HG02759 (cell line): Measurements from ENCODE around the gene LRRTM4.

Experiments
- ATAC-seq: cut with Tn5 transposase; IDR thresholded peaks from one replicate; pipeline ENCODE4 v1.9.1; 2021; ENCODE audit warnings: mild to moderate bottlenecking, moderate library complexity; ENCODE audit not compliant: unreplicated experiment

LRRTM4 gene

DNA sequence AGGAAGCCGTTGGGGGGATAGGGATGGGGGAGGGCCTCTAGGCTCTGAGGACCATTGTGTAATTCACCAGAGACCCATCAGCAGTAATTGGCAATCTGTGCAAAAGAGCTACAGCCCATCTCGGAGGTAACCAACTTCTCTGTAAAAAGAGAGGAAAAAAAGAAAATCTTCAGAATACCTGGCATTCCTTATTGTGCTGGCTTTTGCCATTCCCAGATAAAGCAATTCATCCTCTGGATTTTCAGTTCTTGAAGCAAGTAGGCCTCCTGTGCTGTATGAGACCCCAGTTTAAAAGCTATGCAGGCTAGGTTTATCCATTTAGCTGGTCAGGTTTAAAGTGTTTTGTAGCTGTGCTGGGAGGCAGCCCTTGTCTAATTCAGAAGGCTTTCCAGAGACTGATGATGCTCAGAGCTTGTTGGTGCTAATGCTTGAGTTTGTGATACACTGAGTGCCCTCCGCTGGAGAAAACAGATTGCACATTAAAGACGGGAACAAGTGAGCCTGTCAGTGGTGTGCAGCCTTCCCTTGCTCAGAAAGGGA lies at the start of gene LRRTM4:
Gene LRRTM4 (minus strand): TSS at position 446 of the 540 bp plus-strand sequence.
- ATAC-seq = no peak

DNA sequence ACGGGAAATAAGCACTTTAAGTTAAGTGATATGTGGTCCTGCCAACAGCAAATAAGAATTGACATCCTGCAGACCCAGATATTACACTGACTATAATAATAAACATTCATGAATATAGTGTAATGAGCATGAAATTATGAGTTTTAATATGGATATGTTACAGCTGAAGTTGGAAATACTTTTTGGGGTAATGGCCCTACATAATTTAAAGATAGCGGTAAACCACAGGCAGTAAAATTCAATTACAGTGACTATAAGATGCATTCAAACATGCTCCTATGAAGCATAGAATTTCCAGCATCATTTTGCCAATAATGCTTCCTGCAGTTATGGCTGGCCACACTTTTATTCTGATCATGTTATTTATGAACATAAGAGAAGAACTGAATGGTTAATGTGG lies 49.4 kb upstream of the LRRTM4 start:
- no peak for ATAC-seq

GRCh38 chr2:77567723-77568122 lies 45.5 kb upstream of the LRRTM4 start:
- no peak for ATAC-seq

DNA sequence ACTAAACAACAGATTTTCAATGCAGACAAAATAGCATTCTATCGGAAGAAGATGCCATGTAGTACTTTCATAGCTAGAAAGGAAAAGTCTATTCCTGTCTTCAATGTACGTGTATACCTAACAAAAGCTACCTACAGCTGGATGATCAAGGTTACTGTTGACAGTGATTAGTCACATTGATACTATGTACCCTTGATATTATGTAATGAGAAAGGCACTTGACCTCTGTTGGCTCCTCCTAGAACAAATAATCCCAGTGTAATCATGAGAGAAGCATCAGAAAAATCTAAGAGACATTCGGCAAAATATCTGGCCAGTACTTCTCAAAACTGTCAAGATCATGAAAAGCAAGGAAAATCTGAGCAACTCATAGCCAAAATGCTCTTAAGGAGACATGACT lies 44.4 kb upstream of the LRRTM4 start:
- no peak for ATAC-seq

- ATAC-seq = no peak
These were observed 44.0 kb upstream of the LRRTM4 start for GRCh38 chr2:77566131-77566530.

DNA sequence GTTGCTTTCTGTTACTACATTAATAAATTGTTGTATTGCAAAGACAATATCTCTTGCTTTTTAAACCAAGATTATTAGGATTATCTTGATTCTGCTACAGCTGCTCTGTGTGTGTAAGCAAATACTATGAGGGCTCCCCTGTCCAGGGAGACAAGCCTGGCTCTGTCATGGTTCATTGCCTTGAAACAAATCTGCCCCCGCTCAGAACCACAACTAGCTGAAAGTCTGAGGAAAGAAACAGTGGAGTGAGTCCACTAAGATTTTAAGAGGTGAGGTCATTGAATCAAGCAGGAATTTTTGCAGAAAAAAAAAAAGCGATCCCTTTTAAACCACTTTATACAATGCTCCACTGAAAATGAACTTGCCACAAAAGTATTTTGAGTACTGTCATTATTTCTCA lies 30.8 kb upstream of the LRRTM4 start:
- ATAC-seq = no peak

GRCh38 chr2:77538031-77538430 lies 15.9 kb upstream of the LRRTM4 start:
- no peak for ATAC-seq

DNA sequence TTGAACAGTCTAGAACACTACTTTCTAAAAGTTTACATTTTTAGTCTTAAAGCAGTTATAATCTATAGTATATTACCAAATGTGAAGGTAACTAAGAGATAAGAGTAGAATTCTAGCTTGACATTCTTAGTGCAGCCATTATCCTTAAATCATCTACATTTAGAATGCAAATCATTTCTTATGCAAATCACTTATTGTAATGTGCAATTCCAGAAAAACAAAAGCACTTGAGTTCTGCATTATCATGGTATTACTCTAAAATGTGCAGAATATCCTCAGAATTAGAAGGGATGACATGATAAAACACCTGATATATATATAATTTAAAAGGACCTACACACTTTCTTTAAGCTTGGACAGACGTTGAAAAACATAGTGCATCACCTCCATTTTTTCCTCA lies 712 bp upstream of the LRRTM4 start:
- ATAC-seq = no peak

DNA sequence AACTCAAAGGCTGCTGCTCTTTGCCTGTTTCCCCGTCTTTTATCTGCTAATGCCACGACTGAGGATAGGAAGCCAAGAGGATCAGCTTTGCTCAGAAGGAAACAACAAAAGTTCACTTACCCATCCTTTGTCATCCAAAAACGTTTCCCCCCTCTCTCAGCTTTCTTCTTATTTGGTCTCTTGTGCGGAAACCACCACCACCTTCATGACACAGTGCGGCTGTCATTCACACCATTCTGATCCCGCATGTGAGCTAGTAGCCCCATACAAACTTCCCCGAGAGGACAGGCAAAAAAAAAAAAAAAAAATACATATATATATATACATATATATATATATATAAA lies 656 bp downstream of the LRRTM4 start:
- ATAC-seq = no peak

GRCh38 chr2:77520641-77521547 lies 1.3 kb downstream of the LRRTM4 start:
- no peak for ATAC-seq

- ATAC-seq = no peak
These were observed 2.2 kb downstream of the LRRTM4 start for GRCh38 chr2:77519888-77520506.

GRCh38 chr2:77519164-77519887 lies 2.9 kb downstream of the LRRTM4 start:
- ATAC-seq = no peak

- no peak for ATAC-seq
These were observed 3.9 kb downstream of the LRRTM4 start for GRCh38 chr2:77518311-77518710.

DNA sequence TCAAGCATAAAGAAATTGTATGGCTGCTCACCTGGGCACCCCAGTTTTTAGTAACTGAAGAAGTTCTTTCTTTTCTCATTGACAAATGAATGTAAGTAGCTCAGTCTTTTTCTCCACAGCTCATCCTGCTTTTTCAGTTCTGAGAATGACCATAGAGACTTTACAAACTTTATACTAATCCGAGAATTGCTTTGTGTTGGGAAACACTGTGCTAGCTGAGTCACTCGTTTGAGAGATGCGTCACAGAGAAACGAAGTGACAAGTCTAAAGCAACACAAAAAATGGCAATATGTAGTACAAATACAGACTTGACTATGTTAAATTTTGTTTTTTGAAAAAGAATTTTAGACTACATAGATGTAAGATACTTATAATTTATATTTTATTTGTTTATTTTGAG lies 9.0 kb downstream of the LRRTM4 start:
- ATAC-seq = no peak

DNA sequence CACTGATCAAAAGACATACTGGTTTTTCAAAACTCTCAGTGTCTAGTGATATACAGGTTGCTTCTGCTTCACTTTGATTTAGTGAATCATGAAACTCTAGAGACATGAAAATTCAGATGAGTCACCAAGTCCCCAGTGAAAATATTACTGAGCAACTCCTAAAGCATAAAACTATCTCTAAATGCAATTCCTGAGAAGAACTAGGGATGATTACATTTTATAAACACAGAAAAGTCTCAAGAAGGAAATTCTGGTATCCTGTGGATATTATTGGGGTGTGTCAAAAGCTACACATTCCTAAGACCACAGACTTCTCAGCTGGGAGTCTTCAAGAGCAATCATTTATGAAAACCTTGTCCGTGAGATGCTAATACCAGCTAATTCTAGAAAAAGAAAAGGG lies 9.7 kb downstream of the LRRTM4 start:
- ATAC-seq = no peak

GRCh38 chr2:77508511-77508910 lies 13.7 kb downstream of the LRRTM4 start:
- ATAC-seq = no peak

- ATAC-seq = no peak
These were observed 14.5 kb downstream of the LRRTM4 start for GRCh38 chr2:77507657-77508056.

GRCh38 chr2:77488141-77488540 lies 34.0 kb downstream of the LRRTM4 start:
- no peak for ATAC-seq

DNA sequence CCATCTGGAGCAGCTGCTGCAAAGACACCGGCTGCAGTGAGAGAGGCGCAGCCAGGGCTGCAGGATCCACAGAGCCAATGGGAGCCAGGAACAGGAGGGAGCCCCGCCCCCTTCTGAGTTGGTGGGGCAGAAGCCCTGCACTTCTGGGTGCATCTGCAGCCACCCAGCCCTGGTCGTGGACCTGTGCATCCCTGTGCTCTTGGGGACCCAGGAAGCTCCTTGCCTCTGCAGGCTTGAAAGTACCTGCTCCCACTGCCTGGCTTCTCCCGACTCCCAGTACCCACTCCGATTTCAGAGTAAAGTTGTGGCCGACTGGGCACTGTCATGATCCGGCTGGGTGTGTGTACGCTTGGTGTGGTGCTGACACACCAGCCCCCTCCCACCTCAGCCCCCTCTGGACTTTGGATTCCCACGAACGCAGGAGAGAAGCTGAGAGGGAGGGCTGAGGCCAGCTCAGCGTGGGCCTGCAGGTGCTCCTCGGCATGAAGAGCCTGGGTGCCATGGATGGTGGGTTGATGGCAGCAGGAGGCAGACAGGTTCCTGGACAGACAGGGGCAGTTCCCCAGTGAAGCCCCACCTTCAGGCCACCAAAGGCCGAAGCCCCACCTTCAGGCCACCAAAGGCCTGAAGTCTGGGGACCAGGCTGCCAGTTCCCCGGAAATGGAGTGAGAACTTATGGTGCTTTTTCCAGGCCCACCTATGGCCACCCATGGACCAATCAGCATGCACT lies 34.9 kb downstream of the LRRTM4 start:
- no peak for ATAC-seq

GRCh38 chr2:77484026-77484425 lies 38.1 kb downstream of the LRRTM4 start:
- no peak for ATAC-seq

- ATAC-seq = no peak
These were observed 42.3 kb downstream of the LRRTM4 start for GRCh38 chr2:77479895-77480294.
